HG03196 (cell line): ENCODE measurements around the gene ZBTB44.
"Not testable (repeated sequence)": the region's sequence is repeated elsewhere in the genome, so short reads cannot be mapped to it uniquely, and the experiment has no call there.

Experiments
- ATAC-seq: cut with Tn5 transposase; IDR thresholded peaks from one replicate; pipeline ENCODE4 v1.9.1; 2021; ENCODE audit not compliant: unreplicated experiment

ZBTB44 gene

DNA sequence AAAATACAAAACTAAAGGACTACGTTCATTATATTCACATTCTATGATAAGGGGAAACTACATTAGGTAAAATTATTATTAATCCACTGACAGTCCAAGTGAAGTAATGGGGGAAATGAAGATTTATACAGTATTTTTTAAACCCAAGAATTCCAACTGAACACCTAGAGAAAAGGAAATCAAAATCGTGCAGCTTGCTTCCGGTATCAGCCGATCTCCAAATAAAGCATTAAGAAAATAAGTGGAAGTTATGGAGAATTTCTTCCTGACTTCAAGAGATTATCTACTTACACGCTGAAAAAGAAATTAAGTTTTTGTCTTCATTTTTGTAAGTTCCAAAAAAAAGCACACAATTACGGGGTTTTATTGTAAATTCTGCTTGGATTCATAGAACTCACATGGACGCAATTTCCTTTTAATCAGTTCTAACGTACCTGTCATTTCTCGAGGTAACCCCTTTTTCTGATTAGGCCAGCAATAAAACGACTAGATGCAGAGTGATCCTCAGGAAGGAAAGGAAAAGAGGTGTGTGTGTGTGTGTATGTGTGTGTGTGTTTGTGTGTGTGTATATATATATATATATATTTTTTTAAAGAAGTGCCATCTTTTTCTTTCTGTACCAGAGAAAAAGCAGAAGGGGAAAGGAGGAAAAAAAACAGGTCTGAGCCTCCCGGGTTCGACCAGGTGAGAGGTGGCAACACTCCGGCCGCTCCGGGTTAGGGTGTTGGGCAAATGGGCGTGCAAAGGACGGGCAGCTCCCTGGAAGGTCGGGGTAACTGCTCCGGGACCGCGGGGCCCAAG is 1.1 kb downstream of the ZBTB44 start:
- no peak for ATAC-seq

DNA sequence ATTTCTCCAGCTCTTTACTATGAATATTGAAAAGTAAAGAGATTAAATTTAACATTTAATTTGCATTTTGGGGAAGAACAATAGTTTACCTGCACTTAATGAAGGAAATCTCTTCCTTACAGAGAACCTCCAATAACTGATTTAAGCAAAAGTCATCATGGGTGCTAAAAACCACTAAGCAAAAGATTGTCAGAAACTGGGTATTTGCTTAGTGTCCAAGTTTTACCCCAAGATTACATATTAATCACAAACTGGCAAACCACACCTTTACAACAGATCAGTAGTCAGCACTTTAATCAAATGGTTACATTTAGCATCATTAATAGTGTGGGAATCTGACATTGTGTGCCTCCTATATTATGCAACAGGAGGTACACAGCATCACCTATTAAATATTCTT is 2.7 kb downstream of the ZBTB44 start:
- ATAC-seq = no peak

DNA sequence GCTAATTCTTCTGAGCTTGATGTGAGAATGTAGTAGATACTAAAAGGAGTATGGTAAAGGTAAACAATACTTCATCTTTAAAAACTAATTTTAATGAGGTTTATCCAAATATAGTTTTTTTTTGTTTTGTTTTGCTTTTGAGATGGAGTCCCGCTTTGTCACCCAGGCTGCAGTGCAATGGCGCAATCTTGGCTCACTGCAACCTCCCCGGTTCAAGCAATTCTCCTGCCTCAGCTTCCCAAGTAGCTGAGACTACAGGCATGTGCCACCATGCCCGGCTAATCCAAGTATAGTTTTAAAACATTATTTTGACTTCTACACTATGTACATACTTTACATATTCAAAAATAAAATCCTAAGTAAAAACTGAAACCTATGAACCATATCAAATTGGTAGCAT is 4.1 kb downstream of the ZBTB44 start:
- ATAC-seq = no peak

DNA sequence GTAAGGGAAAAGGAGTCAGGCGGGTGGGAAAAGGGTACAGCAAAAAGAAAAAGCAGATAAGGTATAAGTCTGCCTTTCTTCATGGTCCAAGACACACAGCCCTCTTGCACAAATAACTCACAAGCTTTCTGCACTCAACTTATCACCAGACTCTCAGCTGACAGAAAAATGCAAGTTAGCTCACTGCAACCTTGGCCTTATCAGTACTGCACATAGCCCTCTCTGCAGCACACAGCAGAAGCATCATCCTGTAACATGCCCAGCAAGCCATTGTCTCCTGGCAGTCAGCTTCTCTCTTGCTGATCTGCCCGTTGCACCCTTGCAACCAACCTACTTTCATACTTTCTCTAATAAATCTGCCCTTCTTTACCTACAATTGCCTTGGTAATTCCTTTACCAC is 5.8 kb downstream of the ZBTB44 start:
- ATAC-seq = no peak

DNA sequence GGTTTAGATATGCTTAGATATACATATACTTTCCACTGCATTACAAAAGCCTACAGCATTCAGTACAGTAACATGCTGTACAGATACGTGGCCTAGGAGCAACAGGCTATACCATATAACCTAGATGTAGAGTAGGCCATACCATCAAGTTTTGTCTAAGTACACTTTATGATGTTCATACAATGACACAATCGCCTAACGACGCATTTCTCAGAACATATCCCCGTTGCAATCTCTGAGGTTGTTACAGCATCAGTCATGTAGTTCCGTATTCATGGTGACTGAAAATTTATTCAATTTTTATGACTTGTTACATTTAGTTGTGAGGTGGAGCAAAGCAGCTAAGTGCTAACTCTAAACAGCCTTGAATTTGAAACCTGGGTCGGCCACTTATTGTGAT is 6.7 kb downstream of the ZBTB44 start:
- ATAC-seq = no peak

DNA sequence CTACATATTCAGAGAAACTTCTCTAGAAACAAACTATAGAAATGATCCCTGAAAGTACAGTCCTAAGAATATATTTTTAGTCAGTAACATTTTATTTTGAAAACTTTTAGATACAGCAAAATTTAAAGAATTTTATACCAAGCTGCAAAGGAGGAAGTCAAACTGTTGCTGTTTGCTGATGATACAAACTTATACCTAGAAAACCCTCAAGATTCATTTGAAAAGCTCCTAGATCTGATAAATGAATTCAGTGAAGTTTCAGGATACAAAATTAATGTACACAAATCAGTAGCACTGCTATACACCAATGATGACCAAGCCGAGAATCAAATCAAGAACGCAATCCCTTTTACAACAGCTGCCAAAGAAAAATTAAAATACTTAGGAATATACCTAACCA is 10.1 kb downstream of the ZBTB44 start:
- no peak for ATAC-seq

DNA sequence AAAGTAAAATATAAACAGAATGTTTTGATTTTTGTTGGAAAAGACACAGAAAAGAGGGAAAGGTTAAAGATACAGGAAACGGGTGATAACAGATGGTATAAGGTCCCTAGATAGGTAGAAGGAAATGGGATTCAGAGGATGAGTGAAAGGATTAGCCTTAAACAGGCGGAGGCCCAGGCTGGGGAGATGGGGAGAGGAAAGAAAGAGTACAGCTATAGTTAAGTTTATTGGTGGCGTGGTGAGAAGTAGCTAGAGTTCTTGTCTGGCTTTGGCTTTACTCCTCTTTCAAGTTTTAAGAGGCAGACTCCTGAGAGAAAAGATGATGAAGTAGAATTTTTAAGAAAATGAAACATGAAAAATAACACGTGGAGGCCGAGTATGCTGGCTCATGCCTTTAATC is 13.7 kb downstream of the ZBTB44 start:
- no peak for ATAC-seq

DNA sequence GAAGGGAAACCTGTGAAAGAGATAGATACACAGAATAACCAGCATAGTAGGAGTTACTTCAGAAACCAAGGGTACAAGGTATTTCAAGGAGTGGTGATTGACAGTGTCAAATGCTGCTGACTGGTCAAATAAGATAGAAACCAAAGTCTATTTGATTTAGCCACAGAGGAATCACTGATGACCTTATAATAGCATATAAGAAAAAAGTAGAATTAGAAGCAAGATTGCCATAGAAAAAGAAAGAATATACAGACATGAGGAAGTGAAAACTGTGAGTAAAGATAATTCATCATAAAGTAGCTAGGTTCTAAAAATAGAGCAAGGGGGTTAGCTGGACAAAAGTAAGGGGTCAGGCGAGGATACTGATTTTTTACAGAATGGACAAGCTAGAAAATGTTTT is 14.2 kb downstream of the ZBTB44 start:
- peak; percentile 49 for ATAC-seq

DNA sequence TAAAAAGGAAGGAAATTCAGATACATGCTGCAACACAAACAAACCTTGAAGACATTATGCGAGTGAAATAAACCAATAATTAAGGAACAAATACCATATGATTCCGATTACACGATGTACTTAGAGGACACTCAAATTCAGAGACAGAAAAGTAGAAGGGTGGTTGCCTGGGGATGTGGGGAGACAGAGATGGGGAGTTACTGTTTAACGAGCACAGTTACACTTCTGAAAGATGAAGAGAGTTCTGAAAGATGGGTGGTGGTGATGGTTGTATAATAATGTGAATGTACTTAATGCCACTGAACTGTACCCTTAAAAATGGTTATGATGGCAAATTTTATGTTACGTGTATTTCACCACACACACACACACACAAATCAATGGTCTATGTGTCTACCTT is 14.7 kb downstream of the ZBTB44 start:
- ATAC-seq = peak; percentile 41

DNA sequence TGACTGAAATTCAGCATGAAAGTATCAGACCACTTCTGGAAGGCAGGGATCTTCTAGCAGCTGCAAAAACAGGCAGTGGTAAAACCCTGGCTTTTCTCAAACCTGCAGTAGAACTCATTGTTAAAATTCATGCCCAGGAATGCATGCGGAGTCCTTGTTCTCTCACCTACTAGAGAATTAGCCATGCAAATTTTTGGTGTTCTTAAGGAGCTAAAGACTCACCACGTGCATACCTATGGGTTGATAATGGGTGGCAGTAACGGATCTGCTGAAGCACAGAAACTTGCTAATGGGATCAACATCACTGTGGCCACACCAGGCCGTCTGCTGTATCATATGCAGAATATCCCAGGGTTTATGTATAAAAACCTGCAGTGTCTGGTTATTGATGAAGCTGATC is 19.1 kb downstream of the ZBTB44 start:
- ATAC-seq = no peak

DNA sequence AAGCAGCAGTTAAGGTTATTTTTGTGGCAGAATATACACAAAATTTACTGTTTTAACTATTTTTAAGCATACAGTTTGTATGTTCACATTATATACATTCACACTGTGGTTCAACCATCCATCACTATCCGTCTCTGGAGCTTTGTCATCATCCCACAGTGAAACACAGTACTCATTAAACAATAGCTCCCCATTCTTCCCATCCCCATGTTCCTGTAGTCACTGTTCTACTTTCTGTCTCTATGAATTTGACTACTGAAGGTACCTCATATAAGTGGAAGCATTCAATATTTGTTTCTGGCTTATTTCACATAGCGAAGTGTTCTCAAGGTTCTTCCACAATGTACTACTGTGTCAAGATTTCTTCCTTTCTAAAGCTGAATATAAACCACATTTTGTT is 32.6 kb downstream of the ZBTB44 start:
- ATAC-seq = no peak

DNA sequence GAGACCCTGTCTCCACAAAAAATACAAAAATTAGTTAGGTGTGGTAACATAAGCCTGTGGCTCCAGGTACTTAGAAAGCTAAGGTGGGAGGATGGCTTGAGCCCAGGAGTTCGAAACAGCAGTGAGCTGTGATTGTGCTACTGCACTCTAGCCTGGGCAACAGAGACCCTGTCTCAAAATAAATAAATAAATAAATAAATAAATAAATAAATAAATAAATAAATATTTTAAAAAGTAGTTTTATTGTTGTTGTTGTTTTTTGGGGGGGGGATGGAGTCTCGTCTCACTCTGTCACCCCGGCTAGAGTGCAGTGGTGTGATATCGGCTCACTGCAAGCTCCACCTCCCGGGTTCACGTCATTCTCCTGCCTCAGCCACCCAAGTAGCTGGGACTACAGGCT is 33.4 kb downstream of the ZBTB44 start:
- not testable (repeated sequence) for ATAC-seq

DNA sequence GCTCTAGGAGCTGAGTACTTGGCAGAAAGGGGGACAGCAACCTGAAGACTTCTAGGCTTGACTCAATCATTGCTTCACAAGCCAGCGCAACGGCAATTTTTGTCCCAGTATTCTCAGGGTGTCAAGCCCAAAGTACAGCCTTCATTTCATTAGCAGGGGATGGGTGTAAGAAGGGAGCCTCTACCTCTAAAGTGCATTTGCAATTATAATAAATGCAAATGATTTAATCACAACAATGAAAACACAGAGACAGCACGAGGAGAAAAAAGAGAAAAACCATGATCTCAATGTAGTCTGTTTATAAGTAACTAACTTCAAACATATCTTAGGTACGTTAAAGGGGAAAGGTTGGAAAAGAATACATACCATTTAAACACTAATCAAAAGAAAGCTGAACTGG is 34.7 kb downstream of the ZBTB44 start:
- no peak for ATAC-seq

DNA sequence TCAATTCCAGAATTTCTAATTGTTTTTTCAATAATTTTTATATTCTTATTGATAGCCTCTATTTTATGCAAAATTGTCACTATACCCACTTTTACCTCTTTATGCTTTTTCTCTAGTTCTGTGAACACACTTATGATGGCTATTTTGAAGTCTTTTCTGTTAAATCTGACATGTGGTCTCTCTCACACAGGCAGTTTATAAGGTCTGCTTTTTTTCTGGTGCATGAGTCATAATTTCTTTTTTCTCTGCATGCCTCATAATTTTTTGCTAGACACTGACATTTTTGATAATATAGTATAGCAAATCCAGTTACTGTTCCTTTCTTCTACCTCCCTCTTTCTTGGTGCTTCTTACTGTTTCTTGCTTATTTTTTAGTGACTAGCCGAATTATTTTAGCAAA is 36.0 kb downstream of the ZBTB44 start:
- no peak for ATAC-seq

DNA sequence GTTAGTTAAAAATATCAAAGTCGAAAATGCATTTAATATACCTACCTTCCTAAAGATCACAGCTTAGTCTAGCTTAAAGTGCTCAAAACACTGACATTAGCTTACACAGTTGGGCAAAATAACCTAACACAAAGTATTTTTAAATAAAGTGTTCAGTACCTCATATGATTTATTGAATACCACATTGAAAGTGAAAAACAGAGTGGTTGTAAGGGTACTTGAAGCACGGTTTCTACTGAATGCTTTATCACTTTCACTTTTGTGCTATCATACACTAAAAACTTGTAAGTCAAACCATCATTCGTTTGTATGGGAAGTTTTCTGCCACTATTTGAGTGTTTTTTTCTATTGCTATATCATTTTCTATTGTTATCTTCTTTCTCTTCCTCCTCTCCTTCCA is 36.6 kb downstream of the ZBTB44 start:
- peak; percentile 72 for ATAC-seq

DNA sequence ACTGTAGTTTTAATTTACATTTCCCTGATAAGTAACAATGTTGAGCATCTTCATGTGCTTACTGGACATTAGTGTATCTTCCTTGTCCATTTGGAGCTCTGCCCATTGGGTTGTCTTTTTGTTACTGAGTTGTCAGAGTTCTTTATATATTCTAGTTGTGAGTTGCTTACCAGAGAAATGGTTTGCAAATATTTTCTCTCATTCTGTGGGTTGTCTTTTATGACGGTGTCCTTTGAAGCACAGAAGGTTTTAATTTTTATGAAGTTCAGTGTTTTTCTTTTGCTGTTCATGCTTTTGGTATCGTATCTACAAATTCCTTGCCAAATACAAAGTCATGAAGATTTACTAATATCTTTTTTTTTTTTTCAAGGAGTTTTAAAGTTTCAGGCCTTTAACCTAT is 42.4 kb downstream of the ZBTB44 start:
- ATAC-seq = no peak

DNA sequence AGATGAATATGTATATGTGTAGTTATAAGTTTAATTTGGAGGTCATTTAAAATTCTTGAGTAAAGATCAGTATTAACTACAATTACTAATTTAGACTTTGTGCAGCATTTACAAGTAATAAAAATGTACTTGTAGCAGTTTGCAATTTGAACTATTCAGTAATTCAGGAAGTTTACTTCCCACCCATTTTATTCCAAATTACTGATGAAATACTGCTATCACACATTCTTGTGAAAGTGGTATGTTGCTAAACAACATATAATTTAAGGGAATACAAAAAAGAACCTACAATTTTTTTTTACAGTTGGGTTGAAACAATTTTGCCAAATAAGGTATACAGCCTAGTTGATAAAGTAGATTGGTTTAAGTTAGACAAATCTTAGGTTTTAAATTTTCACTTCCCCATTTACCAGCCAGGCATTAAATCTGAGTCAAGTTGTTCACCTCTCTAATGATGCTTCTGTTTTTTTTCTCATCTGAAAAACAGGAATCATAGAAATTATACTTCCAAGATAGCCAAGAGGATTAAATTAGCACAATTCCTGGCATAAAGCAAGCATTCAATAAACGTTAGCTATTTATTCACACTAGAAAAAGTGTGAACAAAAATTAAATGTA is 45.3 kb downstream of the ZBTB44 start:
- ATAC-seq = peak; percentile 91

DNA sequence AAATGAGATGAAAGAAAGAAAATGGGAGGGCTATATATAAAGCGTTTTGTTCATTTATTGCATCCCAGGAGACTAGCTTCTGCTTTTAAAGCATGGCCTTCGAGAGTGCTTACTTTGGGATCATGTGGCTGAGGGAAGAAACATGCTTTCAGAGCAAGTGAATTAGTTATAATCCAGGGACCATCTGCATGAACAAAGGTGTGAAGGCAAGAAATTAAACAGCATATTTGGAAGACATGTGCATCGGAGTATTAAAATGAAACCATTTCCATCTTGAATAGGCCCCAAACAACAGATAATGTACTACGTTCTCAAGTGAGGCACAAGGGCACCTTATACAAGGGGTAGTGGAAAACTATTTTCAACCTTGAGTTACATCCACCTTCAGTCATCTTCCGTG is 51.4 kb downstream of the ZBTB44 start:
- no peak for ATAC-seq

DNA sequence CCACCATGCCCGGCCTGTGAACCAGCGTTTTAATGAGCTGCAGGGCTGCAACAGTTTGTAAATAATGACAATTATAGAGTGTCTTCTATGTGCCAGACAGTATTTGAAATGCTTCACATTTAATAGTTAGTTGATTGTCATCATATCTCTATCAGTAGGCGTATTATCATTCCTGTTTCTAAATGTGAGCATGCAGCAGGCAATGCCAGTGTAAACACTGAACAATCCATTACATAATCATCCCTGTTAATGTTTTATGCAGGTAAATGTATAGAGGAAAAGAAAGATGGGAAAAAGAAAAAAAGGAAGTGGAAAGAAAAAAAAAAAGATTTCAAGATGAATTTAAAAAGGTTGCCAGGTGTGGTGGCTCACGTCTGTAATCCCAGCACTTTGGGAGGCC is 52.3 kb downstream of the ZBTB44 start:
- no peak for ATAC-seq

DNA sequence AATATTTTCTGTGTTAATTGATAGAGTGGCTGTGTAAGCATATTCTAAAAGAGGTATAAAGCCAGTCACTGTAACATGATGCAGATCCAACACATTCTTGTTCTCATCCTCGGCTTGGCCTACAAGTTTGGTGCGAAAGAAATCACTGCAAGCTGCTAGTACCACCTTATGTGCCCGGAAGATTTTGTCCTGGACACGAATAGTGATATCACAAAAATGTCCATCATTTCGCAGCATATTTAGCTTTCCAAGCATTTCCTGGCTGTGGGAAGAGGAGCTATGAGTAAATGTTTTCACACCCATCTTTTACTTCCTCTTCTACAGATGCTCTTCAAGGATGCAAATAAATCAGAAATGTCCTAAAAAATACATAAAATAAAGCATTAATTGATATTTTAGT is 53.1 kb downstream of the ZBTB44 start:
- no peak for ATAC-seq

DNA sequence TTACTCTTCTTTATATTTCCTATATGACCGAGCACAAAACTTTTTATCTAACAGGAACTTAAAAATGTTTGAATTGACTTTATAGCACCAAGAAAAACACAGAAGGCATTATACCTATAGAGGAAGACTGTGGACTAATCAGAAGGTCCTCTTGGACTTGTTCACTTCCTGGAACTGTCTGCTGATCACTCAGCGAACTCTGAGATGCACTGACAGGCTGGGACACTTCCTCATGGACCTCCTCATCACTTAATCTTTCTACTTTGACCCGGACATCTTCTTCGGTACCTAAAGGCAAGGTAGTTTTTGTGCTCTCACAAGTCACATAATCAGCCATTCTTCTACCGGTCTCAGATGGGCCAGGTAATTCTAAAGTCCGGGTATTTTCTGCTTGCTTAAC is 54.0 kb downstream of the ZBTB44 start:
- no peak for ATAC-seq

DNA sequence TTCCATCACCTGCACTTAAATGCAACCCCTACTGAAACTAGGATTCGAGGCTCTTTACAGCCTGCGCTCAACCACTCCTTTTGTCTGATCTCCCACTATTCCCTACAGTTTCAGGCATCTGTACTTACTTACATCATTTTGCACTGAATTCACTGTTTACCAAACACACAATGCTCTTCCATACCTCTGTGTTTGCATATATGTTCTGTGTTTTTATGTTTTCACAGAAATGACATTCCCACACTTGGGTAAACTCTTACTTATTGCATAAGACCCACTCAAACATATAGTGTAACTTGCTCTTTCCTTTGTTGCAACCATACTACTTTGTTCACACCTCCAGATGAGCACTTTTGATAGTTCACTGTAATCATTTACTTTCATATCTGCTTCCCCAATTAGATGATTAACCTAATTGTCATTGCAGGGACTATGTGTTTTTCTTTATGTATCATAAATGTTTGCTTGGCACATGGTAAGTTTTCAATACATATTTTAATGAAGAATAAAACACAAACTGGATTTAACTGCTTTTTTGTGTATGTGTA is 54.6 kb downstream of the ZBTB44 start:
- no peak for ATAC-seq

DNA sequence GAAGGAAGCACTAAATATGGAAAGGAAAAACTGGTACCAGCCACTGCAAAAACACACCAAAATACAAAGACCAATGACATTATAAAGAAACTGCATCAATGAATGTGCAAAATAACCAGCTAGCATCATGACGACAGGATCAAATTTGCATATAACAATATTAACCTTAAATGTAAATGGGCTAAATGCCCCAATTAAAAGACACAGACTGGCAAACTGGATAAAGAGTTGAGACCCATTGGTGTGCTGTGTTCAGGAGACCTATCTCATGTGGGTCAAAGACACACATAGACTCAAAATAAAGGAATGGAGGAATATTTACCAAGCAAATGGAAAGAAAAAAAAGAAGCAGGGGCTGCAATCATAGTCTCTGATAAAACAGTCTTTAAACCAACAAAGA is 63.0 kb downstream of the ZBTB44 start:
- ATAC-seq = not testable (repeated sequence)
